Measurements from ENCODE around the gene THRB. TPM values are rescaled to one million over a fixed set of nuclear protein-coding genes. Genes with fewer than 3 reads are reported as not detected.

The THRB gene
- total RNA-seq, 2 donors from 2014 or later: 6.7 to 6.9 TPM

DNA sequence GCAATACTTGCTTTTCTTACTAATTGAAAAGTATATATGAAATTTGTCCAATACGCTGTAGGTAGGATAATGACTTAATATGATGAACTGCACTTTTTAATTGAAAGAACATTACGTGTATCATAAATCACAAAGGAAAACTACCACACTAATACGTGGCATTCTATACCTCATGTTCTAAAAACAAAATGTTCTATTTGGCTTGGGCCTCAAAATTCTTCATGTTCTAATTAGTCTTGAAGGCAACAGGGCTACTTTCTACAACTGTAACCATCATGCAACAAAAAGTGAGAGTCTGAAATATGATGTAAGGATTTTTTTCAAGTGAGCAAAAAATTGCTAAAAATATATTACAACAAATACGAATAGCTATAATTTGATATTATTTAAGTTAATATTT lies 19.8 kb downstream of the THRB start:
- Histone ChIP-seq H3K9me3 (no peaks in the 10 kb centered on the region), H3K27me3 (no peaks in the 10 kb centered on the region), H3K36me3 (replicated peaks in 1 of 2; ENCODE audit: insufficient read depth in 1 of 2, low read depth in 2 of 2) (no peaks in the 10 kb centered on the region), H3K4me1 (peaks cover 5% of the 10 kb centered on the region), H3K27ac (no peak overlapping the region), H3K4me3 (no peak overlapping the region)
- no peak for DNase-seq
- 94 to 97% methylated on average over 4 of the region's 4 CpGs for WGBS, 2 donors
- no peak for ATAC-seq
- TF ChIP-seq POLR2A (IDR thresholded peaks at IDR 0.05): no peak
- TF ChIP-seq, protein P1, sequence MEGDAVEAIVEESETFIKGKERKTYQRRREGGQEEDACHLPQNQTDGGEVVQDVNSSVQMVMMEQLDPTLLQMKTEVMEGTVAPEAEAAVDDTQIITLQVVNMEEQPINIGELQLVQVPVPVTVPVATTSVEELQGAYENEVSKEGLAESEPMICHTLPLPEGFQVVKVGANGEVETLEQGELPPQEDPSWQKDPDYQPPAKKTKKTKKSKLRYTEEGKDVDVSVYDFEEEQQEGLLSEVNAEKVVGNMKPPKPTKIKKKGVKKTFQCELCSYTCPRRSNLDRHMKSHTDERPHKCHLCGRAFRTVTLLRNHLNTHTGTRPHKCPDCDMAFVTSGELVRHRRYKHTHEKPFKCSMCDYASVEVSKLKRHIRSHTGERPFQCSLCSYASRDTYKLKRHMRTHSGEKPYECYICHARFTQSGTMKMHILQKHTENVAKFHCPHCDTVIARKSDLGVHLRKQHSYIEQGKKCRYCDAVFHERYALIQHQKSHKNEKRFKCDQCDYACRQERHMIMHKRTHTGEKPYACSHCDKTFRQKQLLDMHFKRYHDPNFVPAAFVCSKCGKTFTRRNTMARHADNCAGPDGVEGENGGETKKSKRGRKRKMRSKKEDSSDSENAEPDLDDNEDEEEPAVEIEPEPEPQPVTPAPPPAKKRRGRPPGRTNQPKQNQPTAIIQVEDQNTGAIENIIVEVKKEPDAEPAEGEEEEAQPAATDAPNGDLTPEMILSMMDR (IDR thresholded peaks at IDR 0.05): no peak
- intact Hi-C loops (cut with DNase I): no loop called here

DNA sequence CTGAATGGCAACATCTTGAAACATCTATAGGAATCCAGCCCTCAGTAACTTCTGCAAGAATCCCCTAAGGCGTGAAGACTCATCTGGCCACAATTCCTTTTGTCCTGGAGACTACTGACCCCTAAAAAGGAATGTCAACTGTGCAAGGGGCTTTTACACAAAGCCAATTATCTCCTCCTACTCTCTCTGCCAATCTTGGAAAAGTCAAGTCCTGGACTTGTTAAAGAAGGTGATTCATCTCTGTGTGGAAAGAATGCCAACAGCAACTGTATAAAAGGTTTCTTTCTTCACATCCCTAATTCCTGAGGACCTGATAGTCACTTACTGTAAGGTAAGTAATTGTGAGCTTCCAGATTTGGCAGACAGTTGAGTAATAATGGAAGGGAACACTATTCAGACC lies 22.3 kb downstream of the THRB start:
- DNase-seq: no peak

DNA sequence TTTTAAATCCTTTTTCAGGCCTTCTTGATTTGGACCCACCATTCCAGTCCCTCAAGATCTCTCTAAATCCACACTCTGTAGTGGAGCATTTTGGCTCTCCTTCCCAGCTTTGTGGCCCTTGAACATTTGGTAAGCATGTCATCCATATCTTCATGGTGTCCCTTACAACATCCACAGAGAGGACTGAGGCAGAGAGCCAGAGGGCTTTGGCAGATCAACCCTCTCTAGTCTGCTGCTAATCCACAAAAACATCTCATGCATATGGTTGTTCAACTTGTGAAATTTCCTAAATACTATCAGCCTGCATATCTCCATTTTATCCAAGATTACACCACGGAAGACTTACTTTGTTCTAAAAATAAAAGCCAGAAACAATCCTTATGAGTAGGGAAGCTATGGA lies 23.2 kb downstream of the THRB start:
- Histone ChIP-seq H3K27ac (no peak overlapping the region), H3K27me3 (no peaks in the 10 kb centered on the region), H3K4me3 (no peak overlapping the region), H3K36me3 (replicated peaks in 1 of 2; ENCODE audit: insufficient read depth in 1 of 2, low read depth in 2 of 2) (no peaks in the 10 kb centered on the region), H3K4me1 (peaks cover 5% of the 10 kb centered on the region), H3K9me3 (no peaks in the 10 kb centered on the region)
- DNase-seq (no peak), ATAC-seq (no peak)
- no peak for TF ChIP-seq POLR2A (IDR thresholded peaks at IDR 0.05)
- TF ChIP-seq, protein P1 (IDR thresholded peaks at IDR 0.05): no peak
- intact Hi-C loops (cut with DNase I): no loop called here
- 38 to 41% methylated on average over 1 of the region's 1 CpG for WGBS, 2 donors

More for the DNA sequence above, 22.3 kb downstream of the THRB start:
- Histone ChIP-seq H3K27me3 (no peaks in the 10 kb centered on the region), H3K9me3 (no peaks in the 10 kb centered on the region), H3K4me1 (peaks cover 5% of the 10 kb centered on the region), H3K27ac (no peak overlapping the region), H3K36me3 (replicated peaks in 1 of 2; ENCODE audit: insufficient read depth in 1 of 2, low read depth in 2 of 2) (no peaks in the 10 kb centered on the region), H3K4me3 (no peak overlapping the region)
- WGBS, 2 donors: 94% methylated on average over 1 of the region's 1 CpG
- intact Hi-C loops (cut with DNase I): no loop called here
- ATAC-seq: no peak
- TF ChIP-seq POLR2A (IDR thresholded peaks at IDR 0.05): no peak
- TF ChIP-seq, protein P1 (IDR thresholded peaks at IDR 0.05): no peak

DNA sequence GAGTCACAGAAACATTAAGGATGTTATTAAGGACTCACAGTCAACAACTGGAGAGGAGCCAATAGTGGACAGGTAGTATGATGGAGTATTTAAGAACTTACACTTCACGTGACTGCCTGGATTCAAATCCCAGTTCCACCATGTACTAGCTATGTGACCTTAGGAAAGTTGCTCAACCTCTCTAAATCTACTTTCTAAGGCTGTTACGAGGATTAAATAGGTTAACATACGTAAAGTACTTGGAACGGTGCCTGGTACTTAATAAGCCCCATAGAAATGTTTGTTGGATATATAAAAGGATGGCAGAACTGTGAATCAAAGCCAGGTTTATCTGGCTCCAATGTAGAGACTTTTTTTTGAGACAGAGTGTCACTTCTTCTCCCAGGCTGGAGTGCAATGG lies 24.4 kb downstream of the THRB start:
- ATAC-seq (no peak), DNase-seq (no peak)
- Histone ChIP-seq H3K4me3 (no peak overlapping the region), H3K27me3 (no peaks in the 10 kb centered on the region), H3K4me1 (no peaks in the 10 kb centered on the region), H3K36me3 (replicated peaks in 1 of 2; ENCODE audit: insufficient read depth in 1 of 2, low read depth in 2 of 2) (no peaks in the 10 kb centered on the region), H3K27ac (no peak overlapping the region), H3K9me3 (no peaks in the 10 kb centered on the region)
- TF ChIP-seq, protein P1 (IDR thresholded peaks at IDR 0.05): no peak
- no peak for TF ChIP-seq POLR2A (IDR thresholded peaks at IDR 0.05)
- intact Hi-C loops (cut with DNase I): no loop called here
- WGBS, 2 donors: 91 to 92% methylated on average over 4 of the region's 4 CpGs

DNA sequence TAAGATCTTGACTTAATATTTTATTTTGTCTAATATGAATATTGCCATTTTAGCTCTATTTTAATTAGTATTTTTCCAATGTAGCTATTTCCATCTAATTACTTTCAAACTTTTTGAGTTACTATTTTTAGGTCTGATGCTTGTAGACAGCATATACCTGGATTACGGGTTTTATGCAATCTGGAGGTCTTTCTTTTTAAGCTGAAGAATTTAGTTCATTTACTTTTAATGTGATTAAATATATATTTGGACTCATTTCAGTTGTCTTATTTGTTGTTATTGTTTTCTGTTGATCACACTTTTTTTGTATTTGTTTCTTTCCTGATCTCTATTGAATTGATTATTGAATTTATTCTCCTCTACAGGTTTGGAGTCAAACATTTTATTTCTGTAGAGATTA lies 30.3 kb downstream of the THRB start:
- DNase-seq: no peak
- ATAC-seq: no peak
- 97 to 100% methylated on average over 1 of the region's 1 CpG for WGBS, 2 donors

More for the DNA sequence above, 30.3 kb downstream of the THRB start:
- intact Hi-C loops (cut with DNase I): no loop called here
- Histone ChIP-seq H3K27me3 (no peaks in the 10 kb centered on the region), H3K36me3 (replicated peaks in 1 of 2; ENCODE audit: insufficient read depth in 1 of 2, low read depth in 2 of 2) (no peaks in the 10 kb centered on the region), H3K4me3 (no peak overlapping the region), H3K9me3 (no peaks in the 10 kb centered on the region), H3K4me1 (peaks cover 13% of the 10 kb centered on the region), H3K27ac (no peak overlapping the region)
- TF ChIP-seq POLR2A (IDR thresholded peaks at IDR 0.05): no peak
- TF ChIP-seq, protein P1 (IDR thresholded peaks at IDR 0.05): no peak
